Mammary epithelial cell (primary cell): ENCODE measurements around the gene UBFD1.

ENCODE experiments used
- CTCF ChIP-seq, 2 donors: IDR thresholded peaks in 1 of 2; conservative IDR thresholded peaks in 1 of 2; 2 replicates each; pipeline ENCODE4 v1.5.1; 2011 to 2012; ENCODE audit warnings: inconsistent platforms in 2 of 2, low read length in 2 of 2, mild to moderate bottlenecking in 2 of 2, control low read depth in 1 of 2, low read depth in 1 of 2; ENCODE audit not compliant: insufficient read depth in 1 of 2; ENCODE audit errors: extremely low read depth in 1 of 2
- EZH2 ChIP-seq: IDR thresholded peaks from 2 replicates; pipeline ENCODE4 v1.6.1; 2012; ENCODE audit warnings: low read length, inconsistent platforms, borderline replicate concordance

GRCh38 chr16:23595246-23595950, 37.9 kb downstream of the UBFD1 start:
- TF ChIP-seq CTCF (conservative IDR thresholded peaks at IDR 0.05 in 1 of 2, IDR thresholded peaks at IDR 0.05 in 1 of 2; ENCODE audit: extremely low read depth in 1 of 2, insufficient read depth in 1 of 2, low read depth in 1 of 2, low read length in 2 of 2), result no peak
- TF ChIP-seq EZH2, result no peak
